Adipocyte (in vitro differentiated cells): ENCODE data around the gene HERC2.

Source experiments
- DNase-seq: peaks from one replicate; pipeline ENCODE4 v3.0.0-alpha.2; 2015; ENCODE audit warnings: low read depth
- H3K27me3 ChIP-seq: replicated peaks from 2 replicates; pipeline ENCODE4 v1.7.0; 2013; ENCODE audit warnings: mild to moderate bottlenecking, low read length, moderate library complexity; ENCODE audit not compliant: control insufficient read depth, insufficient read depth
- H3K36me3 ChIP-seq: 2 replicates; pipeline ENCODE4 v1.7.0; 2013; ENCODE audit warnings: low read length, mild to moderate bottlenecking, moderate library complexity; ENCODE audit not compliant: control insufficient read depth, insufficient read depth, severe bottlenecking
- H3K4me1 ChIP-seq: 2 replicates; pipeline ENCODE4 v1.7.0; 2013; ENCODE audit warnings: mild to moderate bottlenecking, low read length, moderate library complexity; ENCODE audit not compliant: control insufficient read depth, insufficient read depth
- H3K4me3 ChIP-seq: 2 replicates; pipeline ENCODE4 v1.7.0; 2013; ENCODE audit warnings: mild to moderate bottlenecking, low read length, moderate library complexity
- H3K9ac ChIP-seq: 2 replicates; pipeline ENCODE4 v1.7.0; 2013; ENCODE audit warnings: mild to moderate bottlenecking, low read length, moderate library complexity
- H3K9me3 ChIP-seq: 2 replicates; pipeline ENCODE4 v1.7.0; 2013; ENCODE audit warnings: mild to moderate bottlenecking, low read length, moderate library complexity; ENCODE audit not compliant: control insufficient read depth

HERC2 gene

DNA sequence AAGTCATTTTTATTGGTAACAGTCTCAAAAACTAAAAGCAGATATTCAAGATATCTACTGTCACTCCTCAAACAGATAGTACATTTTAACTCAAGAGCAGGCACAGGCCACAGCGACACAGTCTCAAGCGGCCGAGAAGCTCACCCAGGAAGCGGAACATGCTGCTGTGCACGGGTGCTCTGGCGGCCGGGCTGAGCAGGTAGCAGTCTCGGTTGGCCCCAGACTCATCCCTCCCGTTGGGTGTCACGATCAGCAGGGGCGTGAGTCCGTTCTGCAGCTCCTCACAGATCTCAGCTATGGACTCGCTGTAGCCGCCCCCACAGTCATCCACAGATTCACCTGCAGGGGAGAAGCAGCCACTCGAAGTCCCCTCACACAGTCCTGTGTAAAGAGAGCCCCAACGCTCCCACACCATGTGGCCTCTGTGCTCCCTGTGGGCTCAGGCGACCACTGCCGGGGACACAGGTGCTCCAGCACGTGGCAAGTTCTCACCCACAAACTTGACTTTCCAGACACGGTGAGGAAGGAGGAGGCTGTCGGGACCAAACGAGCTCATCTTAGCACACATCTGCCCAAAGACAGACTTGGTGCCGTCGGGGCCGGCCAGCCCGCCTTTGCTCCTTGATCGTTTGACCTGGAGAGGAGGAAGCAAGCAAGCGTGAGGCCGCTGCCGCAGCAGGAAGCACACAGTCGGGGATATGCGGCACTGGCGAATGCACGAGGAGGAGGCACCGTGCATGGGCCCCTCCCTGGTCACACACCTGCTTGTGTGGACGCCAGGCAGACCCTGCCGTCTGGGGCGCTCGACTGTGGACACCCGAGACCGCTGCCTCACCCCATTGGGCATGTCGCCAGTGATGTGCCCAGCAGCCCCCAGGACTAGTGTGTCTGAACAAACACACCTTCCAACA lies 205.2 kb downstream of the HERC2 start:
- H3K4me1 ChIP-seq: peaks cover 11% of the 10 kb centered on the region
- H3K9me3 ChIP-seq: no peaks in the 10 kb centered on the region
- DNase-seq: no peak
- H3K9ac ChIP-seq: no peak overlapping the region
- peaks cover 91% of the 10 kb centered on the region for H3K36me3 ChIP-seq
- no peaks in the 10 kb centered on the region for H3K27me3 ChIP-seq
- no peak overlapping the region for H3K4me3 ChIP-seq

GRCh38 chr15:28115871-28116270 lies 206.1 kb downstream of the HERC2 start:
- no peak overlapping the region for H3K4me3 ChIP-seq
- H3K36me3 ChIP-seq: peaks cover 93% of the 10 kb centered on the region
- DNase-seq: no peak
- no peaks in the 10 kb centered on the region for H3K9me3 ChIP-seq
- H3K9ac ChIP-seq: no peak overlapping the region
- H3K4me1 ChIP-seq: peaks cover 11% of the 10 kb centered on the region
- no peaks in the 10 kb centered on the region for H3K27me3 ChIP-seq

DNA sequence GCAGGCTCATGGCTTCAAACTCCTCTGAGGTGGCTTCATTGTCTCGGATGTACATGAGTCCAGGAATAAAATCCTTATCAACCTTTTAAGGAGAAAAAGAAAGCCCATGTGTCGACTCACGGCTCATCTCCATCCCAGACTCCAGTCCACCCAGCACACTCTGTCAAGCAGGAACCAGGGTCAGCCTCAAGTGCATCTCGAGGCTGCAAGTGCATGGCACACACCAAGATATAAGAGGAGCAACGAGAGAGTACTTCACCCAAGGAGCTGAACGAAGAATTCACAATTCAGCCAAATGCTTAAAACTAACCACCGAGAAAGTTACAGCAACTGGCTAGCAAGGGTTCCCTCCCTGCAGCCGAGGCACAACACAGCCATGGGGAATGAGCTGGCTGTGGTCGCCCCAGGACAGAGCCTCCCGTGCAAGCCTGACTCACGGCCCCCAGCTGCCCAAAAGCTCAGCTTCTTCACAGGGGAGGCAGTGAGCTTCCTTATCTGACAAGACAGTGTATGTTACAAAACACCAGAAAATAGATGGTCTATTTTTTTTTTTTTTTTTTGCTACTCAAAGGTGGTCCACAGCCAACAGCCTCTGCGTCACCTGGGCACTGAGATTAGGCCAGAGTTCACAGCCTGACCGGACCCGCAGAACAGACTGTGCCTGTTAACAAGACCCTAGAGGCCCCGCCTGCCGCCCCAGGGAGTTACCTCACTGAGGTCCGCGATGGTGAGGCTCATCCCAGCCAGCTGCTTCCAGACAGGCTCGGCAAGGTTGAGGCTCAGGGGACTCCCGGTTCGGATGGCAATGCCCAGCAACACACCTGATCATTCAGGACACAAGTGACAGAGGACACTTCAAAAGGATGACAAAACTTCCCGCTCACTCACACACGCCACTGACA lies 207.0 kb downstream of the HERC2 start:
- H3K27me3 ChIP-seq: no peaks in the 10 kb centered on the region
- no peak overlapping the region for H3K9ac ChIP-seq
- no peaks in the 10 kb centered on the region for H3K9me3 ChIP-seq
- no peak overlapping the region for H3K4me3 ChIP-seq
- DNase-seq: peak; percentile 11
- H3K36me3 ChIP-seq: peaks cover 87% of the 10 kb centered on the region
- H3K4me1 ChIP-seq: peaks cover 13% of the 10 kb centered on the region

- Histone ChIP-seq H3K27me3 (no peaks in the 10 kb centered on the region), H3K4me3 (no peak overlapping the region), H3K36me3 (peaks cover 80% of the 10 kb centered on the region), H3K9ac (no peak overlapping the region), H3K9me3 (no peaks in the 10 kb centered on the region), H3K4me1 (peaks cover 7% of the 10 kb centered on the region)
- no peak for DNase-seq
Observed at GRCh38 chr15:28114114-28114455, 207.9 kb downstream of the HERC2 start.

DNA sequence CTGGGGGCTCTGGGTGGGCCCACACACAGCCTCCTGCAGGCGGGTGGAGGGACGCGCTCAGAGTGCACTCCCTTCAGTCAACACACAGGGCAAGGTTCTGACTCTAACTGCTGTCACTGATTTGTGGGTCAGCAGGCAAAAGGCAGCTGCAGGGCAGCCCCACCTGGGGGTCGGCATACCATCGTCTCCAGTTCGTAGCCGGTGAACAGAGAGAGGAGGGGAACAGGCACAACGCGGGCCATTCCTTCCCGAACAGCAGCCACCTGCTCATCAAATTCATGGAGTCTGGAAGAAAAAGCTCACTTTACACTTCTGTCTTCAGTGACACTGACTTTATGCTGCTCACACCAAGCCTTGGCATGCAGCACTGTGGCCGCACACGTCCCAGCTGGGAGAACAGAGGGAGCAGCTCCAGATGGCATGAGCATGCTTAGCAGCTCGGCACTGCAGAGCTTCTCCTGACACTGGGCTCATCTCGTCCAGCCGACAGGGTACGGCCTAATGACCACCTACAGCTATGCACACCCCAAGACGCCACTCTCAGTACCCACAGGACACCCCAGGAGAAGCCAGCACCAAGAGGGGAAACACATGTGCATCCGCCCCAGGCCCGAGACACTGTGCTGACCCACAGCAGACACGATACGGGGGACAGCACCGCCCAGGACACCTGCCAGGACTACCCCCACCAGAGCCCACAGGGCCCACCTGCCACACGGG lies 208.4 kb downstream of the HERC2 start:
- Histone ChIP-seq H3K9me3 (no peaks in the 10 kb centered on the region), H3K27me3 (no peaks in the 10 kb centered on the region), H3K4me1 (peaks cover 7% of the 10 kb centered on the region), H3K4me3 (no peak overlapping the region), H3K36me3 (peaks cover 76% of the 10 kb centered on the region), H3K9ac (no peak overlapping the region)
- no peak for DNase-seq

DNA sequence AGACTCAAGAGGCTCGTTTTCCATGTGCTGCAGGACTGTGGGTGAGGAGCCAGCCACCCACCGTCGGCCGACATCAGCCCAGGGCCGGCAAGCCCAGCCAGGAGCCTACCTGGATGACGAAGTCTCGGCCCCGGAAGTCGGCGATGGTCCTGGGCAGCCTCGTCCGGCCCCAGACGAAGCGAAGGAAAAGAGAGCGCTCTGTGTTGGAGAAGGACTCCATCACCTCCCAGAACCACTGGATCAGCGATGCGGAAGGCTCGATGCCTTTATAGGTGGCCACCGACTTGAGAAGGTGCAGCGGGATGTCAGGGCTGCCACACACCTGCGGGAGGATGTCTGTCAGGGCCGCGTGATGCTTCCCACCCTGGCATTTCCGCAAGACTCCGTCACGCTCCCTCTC lies 209.0 kb downstream of the HERC2 start:
- Histone ChIP-seq H3K9ac (no peak overlapping the region), H3K36me3 (peaks cover 70% of the 10 kb centered on the region), H3K9me3 (no peaks in the 10 kb centered on the region), H3K27me3 (no peaks in the 10 kb centered on the region), H3K4me3 (no peak overlapping the region), H3K4me1 (peaks cover 7% of the 10 kb centered on the region)
- no peak for DNase-seq

DNA sequence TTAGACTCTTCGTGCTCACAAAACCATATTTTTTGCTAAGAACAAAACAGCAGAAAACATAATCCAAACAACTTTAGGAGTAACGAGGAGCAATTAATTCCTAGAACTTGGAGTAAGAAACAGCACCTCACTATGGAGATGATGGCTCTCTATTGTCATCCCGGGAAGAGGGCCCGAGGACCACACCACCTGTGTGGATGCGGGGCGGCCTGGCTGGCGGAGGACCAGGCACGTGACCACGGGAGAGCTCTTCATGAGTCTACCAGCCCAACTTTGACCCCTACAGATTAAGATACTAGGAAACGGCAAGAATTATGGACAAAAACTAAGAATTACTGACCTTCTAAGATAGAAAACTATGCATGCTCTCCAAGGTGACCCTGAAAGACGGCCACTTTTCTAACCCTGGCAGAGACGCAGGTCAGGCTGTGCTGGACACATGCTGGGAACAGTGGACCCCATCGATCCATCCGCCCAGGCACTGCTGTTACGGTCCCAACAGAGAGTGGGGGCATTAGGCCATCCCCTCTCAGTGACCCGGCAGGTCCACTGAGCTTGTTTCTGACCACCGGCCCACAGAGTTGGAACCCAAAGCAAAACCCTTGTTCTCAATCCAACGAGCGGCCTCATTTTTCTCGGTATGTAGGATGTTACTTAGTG lies 209.7 kb downstream of the HERC2 start:
- no peak overlapping the region for H3K4me3 ChIP-seq
- DNase-seq: no peak
- no peaks in the 10 kb centered on the region for H3K9me3 ChIP-seq
- H3K4me1 ChIP-seq: peaks cover 13% of the 10 kb centered on the region
- peaks cover 64% of the 10 kb centered on the region for H3K36me3 ChIP-seq
- H3K9ac ChIP-seq: no peak overlapping the region
- no peaks in the 10 kb centered on the region for H3K27me3 ChIP-seq

- peaks cover 57% of the 10 kb centered on the region for H3K36me3 ChIP-seq
- no peak for DNase-seq
- no peaks in the 10 kb centered on the region for H3K9me3 ChIP-seq
- H3K27me3 ChIP-seq: no peaks in the 10 kb centered on the region
- H3K4me3 ChIP-seq: no peak overlapping the region
- no peak overlapping the region for H3K9ac ChIP-seq
- peaks cover 13% of the 10 kb centered on the region for H3K4me1 ChIP-seq
Observed at GRCh38 chr15:28111543-28111942, 210.4 kb downstream of the HERC2 start.

GRCh38 chr15:28110481-28110881 lies 211.5 kb downstream of the HERC2 start:
- Histone ChIP-seq H3K9me3 (no peaks in the 10 kb centered on the region), H3K4me1 (peaks cover 16% of the 10 kb centered on the region), H3K9ac (no peak overlapping the region), H3K36me3 (peaks cover 47% of the 10 kb centered on the region), H3K27me3 (peaks cover 7% of the 10 kb centered on the region), H3K4me3 (no peak overlapping the region)
- DNase-seq: no peak

DNA sequence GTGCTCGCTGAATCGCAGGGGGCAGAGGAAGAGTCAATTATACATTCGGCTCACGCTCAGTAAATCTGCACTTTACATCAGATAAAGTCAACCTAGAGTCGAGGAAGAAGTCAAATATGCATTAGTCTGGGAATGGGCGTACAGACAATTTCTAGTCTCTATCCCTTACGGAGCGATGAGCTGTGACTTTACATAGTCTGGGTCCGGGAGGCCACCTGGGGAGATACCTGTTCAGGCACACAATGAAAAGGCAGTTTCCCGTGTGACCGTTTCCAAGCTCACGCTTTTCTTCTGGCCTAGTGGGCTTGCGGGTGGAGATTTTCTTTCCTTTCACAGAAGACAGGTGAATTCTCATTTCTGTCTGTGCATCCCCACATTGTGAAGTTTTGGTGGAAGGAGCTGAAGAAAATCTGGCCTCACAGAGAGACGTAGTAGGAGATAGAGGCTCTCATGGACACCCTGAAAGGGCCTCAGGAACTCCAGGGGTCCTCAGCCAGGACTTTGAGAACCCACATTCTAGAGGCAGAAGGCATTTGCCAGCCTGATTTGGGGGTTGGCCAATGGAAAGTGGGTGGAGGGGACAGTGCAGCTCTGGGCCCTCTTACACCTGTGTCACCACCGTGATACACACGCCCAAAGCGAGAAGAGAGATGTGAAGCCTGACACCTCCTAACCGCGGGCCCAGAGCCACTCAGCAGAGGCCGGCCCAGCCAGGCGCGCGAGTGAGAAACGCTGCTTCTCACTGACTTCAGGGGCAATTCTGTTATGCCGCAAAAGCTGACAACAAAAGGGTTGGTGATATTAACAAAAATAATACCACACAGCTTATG lies 212.1 kb downstream of the HERC2 start:
- Histone ChIP-seq H3K36me3 (peaks cover 43% of the 10 kb centered on the region), H3K4me3 (no peak overlapping the region), H3K4me1 (peaks cover 16% of the 10 kb centered on the region), H3K27me3 (peaks cover 8% of the 10 kb centered on the region), H3K9ac (no peak overlapping the region), H3K9me3 (no peaks in the 10 kb centered on the region)
- DNase-seq: no peak
